PC-3 (cell line): ENCODE results near the gene TTC7B. TPM values are rescaled to one million over a fixed set of nuclear protein-coding genes. Genes with fewer than 3 reads are reported as not detected.
A peak's percentile ranks its signal among the peaks of the same experiment; 100 is the strongest.

Experiments used
- ATAC-seq: fragments of 200-7000 bp; cut with Tn5 transposase; 2 replicates; pipeline ENCODE4 v1.9.1; 2020; ENCODE audit warnings: mild to moderate bottlenecking, moderate library complexity
- BruUV-seq: library from RNA; stranded (reverse); fragments of 400-500 nt; replicated peaks from 2 replicates; lab custom pipeline; 2021; lab: Mats Ljungman, UMichigan
- CTCF ChIA-PET: fragments of 300-600 bp; sonication (Branson Sonifier 250); formaldehyde crosslinking; loops from one replicate; lab custom pipeline; 2022; ENCODE audit warnings: antibody characterized with exemption; lab: Charles Lee
- POLR2A ChIA-PET: fragments of 300-600 bp; sonication (Branson Sonifier 250); formaldehyde crosslinking; loops from one replicate; lab custom pipeline; 2022; ENCODE audit warnings: antibody characterized with exemption; ENCODE audit not compliant: unreplicated experiment; lab: Charles Lee
- DNase-seq: peaks from one replicate; pipeline ENCODE4 v3.0.0-alpha.2; 2015
- H2AFZ ChIP-seq: fragments of 300-600 bp; sonication (generic); 2 replicates; pipeline ENCODE4 v1.6.0; 2016; ENCODE audit warnings: antibody characterized with exemption, low read length
- H3F3A ChIP-seq: fragments of 300-600 bp; sonication (generic); one replicate; pipeline ENCODE4 v1.6.0; 2017; ENCODE audit warnings: antibody characterized with exemption, low read length, control low read depth, mild to moderate bottlenecking; ENCODE audit not compliant: unreplicated experiment
- H3K27ac ChIP-seq: fragments of 300-600 bp; sonication (generic); 2 replicates; pipeline ENCODE4 v1.5.1; 2016; ENCODE audit warnings: mild to moderate bottlenecking, low read length
- H3K27me3 ChIP-seq: fragments of 300-600 bp; sonication (generic); 2 replicates; pipeline ENCODE4 v1.6.1; 2016; ENCODE audit warnings: low read length, mixed read lengths
- H3K36me3 ChIP-seq: fragments of 300-600 bp; sonication (generic); 2 replicates; pipeline ENCODE4 v1.6.1; 2016; ENCODE audit warnings: low read depth, mixed run types, low read length, mixed read lengths
- H3K4me1 ChIP-seq: fragments of 300-600 bp; sonication (generic); 2 replicates; pipeline ENCODE4 v1.5.1; 2016; ENCODE audit warnings: low read length; ENCODE audit not compliant: insufficient read depth
- H3K4me2 ChIP-seq: fragments of 300-600 bp; sonication (generic); 2 replicates; pipeline ENCODE4 v1.6.0; 2016; ENCODE audit warnings: low read length
- H3K4me3 ChIP-seq: fragments of 300-600 bp; sonication (generic); 2 replicates; pipeline ENCODE4 v1.5.1; 2016; ENCODE audit warnings: mild to moderate bottlenecking, low read length, mixed read lengths
- H3K79me2 ChIP-seq: fragments of 300-600 bp; sonication (generic); 2 replicates; pipeline ENCODE4 v1.6.1; 2017; ENCODE audit warnings: low read length, mixed read lengths
- H3K9ac ChIP-seq: fragments of 300-600 bp; sonication (generic); 2 replicates; pipeline ENCODE4 v1.6.0; 2016; ENCODE audit warnings: mild to moderate bottlenecking, low read length
- H3K9me2 ChIP-seq: fragments of 300-600 bp; sonication (generic); replicated peaks from 2 replicates; pipeline ENCODE4 v1.6.1; 2016; ENCODE audit warnings: mixed run types, low read length, mixed read lengths
- H3K9me3 ChIP-seq: fragments of 300-600 bp; sonication (generic); 2 replicates; pipeline ENCODE4 v1.6.1; 2016; ENCODE audit warnings: low read length, mixed read lengths
- H4K20me1 ChIP-seq: fragments of 300-600 bp; sonication (generic); 2 replicates; pipeline ENCODE4 v1.6.1; 2016; ENCODE audit warnings: low read length, mixed read lengths
- EZH2 ChIP-seq: fragments of 300-600 bp; sonication (generic); IDR thresholded peaks from one replicate; pipeline ENCODE4 v1.6.1; 2017; ENCODE audit warnings: antibody characterized with exemption, mild to moderate bottlenecking, low read length; ENCODE audit not compliant: unreplicated experiment
- EZH2phosphoT487 ChIP-seq: fragments of 300-600 bp; sonication (generic); IDR thresholded peaks from 2 replicates; pipeline ENCODE4 v1.6.1; 2018; ENCODE audit warnings: mild to moderate bottlenecking, antibody characterized with exemption, low read length, borderline replicate concordance
- intact Hi-C: fragments of 100-400 bp; cut with micrococcal nuclease; formaldehyde crosslinking; loops from 2 replicates; pipeline ENCODE4 v1.9.0; 2023
- total RNA-seq: library from RNA; depleted of rRNA; stranded (reverse); fragments of >200 nt; gene quantifications from 2 replicates; pipeline ENCODE4 v1.2.3, GENCODE V29; 2014
- TF ChIP-seq, protein P1 (sequence below): fragments of 300-600 bp; sonication (generic); conservative IDR thresholded peaks from 2 replicates; pipeline ENCODE4 v1.5.1; 2017; ENCODE audit warnings: antibody characterized with exemption, low read depth, mild to moderate bottlenecking, low read length

TTC7B gene
- total RNA-seq, 1 experiment from 2014 or later, result 45.6 TPM

DNA sequence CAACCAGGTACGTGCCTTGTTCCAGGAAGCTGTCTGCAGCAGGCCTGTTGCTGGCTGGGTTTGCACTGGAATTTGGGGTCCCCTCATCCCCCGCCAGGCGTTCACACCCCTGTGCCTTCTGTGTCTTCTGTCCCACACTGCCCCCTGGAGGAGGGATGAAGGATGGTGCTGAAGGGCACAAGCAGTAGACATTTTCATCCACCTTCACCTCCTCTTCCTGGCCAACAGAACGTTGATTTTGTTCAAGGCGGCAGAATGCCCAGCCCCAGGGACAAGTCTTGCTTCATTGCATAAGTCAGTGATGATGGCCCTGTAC is 297.3 kb downstream of the TTC7B start:
- Histone ChIP-seq H2AFZ (no peak overlapping the region), H3K4me2 (no peak overlapping the region), H3K4me1 (peaks cover 19% of the 10 kb centered on the region), H3K9me3 (no peaks in the 10 kb centered on the region), H3K27ac (no peak overlapping the region), H3K4me3 (no peak overlapping the region), H3K9me2 (no peaks in the 10 kb centered on the region), H3F3A (no peaks in the 10 kb centered on the region), H4K20me1 (no peaks in the 10 kb centered on the region), H3K9ac (no peak overlapping the region), H3K36me3 (no peaks in the 10 kb centered on the region), H3K27me3 (no peaks in the 10 kb centered on the region), H3K79me2 (no peaks in the 10 kb centered on the region)
- ChIA-PET POLR2A (no interaction called here), CTCF (no interaction called here)
- no TSS peak for BruUV-seq
- peak; percentile 52 for DNase-seq
- ATAC-seq, result no peak
- intact Hi-C loops, result no loop called here
- TF ChIP-seq, protein P1, sequence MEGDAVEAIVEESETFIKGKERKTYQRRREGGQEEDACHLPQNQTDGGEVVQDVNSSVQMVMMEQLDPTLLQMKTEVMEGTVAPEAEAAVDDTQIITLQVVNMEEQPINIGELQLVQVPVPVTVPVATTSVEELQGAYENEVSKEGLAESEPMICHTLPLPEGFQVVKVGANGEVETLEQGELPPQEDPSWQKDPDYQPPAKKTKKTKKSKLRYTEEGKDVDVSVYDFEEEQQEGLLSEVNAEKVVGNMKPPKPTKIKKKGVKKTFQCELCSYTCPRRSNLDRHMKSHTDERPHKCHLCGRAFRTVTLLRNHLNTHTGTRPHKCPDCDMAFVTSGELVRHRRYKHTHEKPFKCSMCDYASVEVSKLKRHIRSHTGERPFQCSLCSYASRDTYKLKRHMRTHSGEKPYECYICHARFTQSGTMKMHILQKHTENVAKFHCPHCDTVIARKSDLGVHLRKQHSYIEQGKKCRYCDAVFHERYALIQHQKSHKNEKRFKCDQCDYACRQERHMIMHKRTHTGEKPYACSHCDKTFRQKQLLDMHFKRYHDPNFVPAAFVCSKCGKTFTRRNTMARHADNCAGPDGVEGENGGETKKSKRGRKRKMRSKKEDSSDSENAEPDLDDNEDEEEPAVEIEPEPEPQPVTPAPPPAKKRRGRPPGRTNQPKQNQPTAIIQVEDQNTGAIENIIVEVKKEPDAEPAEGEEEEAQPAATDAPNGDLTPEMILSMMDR, result peak; percentile 89
- no peak for TF ChIP-seq EZH2

- H3K4me1 ChIP-seq, result peaks cover 19% of the 10 kb centered on the region
- H3K9me3 ChIP-seq, result no peaks in the 10 kb centered on the region
- DNase-seq (no peak), ATAC-seq (no peak)
- intact Hi-C loops, result no loop called here
- ChIA-PET CTCF (interaction anchor here (0.6 kb wide), 1 partner anchor 119 kb away, joined by 4 read pairs; no protein-coding TSS in a partner anchor), POLR2A (no interaction called here)
- H3K4me2 ChIP-seq, result no peak overlapping the region
- H3K36me3 ChIP-seq, result no peaks in the 10 kb centered on the region
- H3F3A ChIP-seq, result no peaks in the 10 kb centered on the region
- no TSS peak for BruUV-seq
- no peak overlapping the region for H3K9ac ChIP-seq
- no peak overlapping the region for H3K27ac ChIP-seq
- H4K20me1 ChIP-seq, result no peaks in the 10 kb centered on the region
- H3K4me3 ChIP-seq, result no peak overlapping the region
- H2AFZ ChIP-seq, result no peak overlapping the region
- no peaks in the 10 kb centered on the region for H3K27me3 ChIP-seq
- TF ChIP-seq EZH2 (no peak), EZH2phosphoT487 (no peak)
- TF ChIP-seq, protein P1, result no peak
- no peaks in the 10 kb centered on the region for H3K9me2 ChIP-seq
- H3K79me2 ChIP-seq, result no peaks in the 10 kb centered on the region
Measured at GRCh38 chr14:90518069-90518940, 297.9 kb downstream of the TTC7B start.
